Esophagus (tissue), 2 donors: Measurements from ENCODE around the gene SSTR5. TPM values are rescaled to one million over a fixed set of nuclear protein-coding genes. Genes with fewer than 3 reads are reported as not detected.

ENCODE experiments used
- H3K27ac ChIP-seq, 2 donors: one replicate each; pipeline ENCODE4 v1.5.1; 2013; ENCODE audit warnings: low read depth in 2 of 2, mild to moderate bottlenecking in 2 of 2, inconsistent platforms in 1 of 2, low read length in 1 of 2, moderate library complexity in 1 of 2
- H3K27me3 ChIP-seq, 2 donors: one replicate each; pipeline ENCODE4 v1.6.1; 2013; ENCODE audit warnings: low read length in 2 of 2, control low read depth in 1 of 2, mild to moderate bottlenecking in 1 of 2; ENCODE audit not compliant: insufficient read depth in 2 of 2, control insufficient read depth in 1 of 2
- H3K36me3 ChIP-seq, 2 donors: one replicate each; pipeline ENCODE4 v1.6.1; 2013; ENCODE audit warnings: low read length in 1 of 2; ENCODE audit not compliant: control insufficient read depth in 2 of 2, insufficient read depth in 2 of 2
- H3K4me1 ChIP-seq, 2 donors: one replicate each; pipeline ENCODE4 v1.6.1; 2013; ENCODE audit warnings: low read length in 1 of 2; ENCODE audit not compliant: control insufficient read depth in 2 of 2, insufficient read depth in 2 of 2
- H3K4me3 ChIP-seq, 2 donors: one replicate each; pipeline ENCODE4 v1.5.1; 2013; ENCODE audit warnings: low read length in 2 of 2, mild to moderate bottlenecking in 2 of 2, low read depth in 1 of 2, moderate library complexity in 1 of 2
- H3K9me3 ChIP-seq, 2 donors: one replicate each; pipeline ENCODE4 v1.6.1; 2013; ENCODE audit warnings: mild to moderate bottlenecking in 2 of 2, low read depth in 1 of 2, low read length in 1 of 2, moderate library complexity in 1 of 2; ENCODE audit not compliant: control insufficient read depth in 2 of 2, insufficient read depth in 1 of 2
- WGBS, 2 donors: extraction: QIAGEN DNeasy Blood & Tissue Kit; methylation state at CpG; one replicate each; pipeline ENCODE4 v1.1.7; 2013; 5-methylcytosine and 5-hydroxymethylcytosine counted together
- polyA plus RNA-seq, 2 donors: library from polyadenylated mRNA; stranded (reverse); fragments of 200-250 nt; gene quantifications; one replicate each; pipeline ENCODE4 v1.2.3, GENCODE V29; 2013
- donor health status: healthy with polysubstance abuse.
- donor health status: Bipolar disorder and iron deficiency.

SSTR5 gene
- polyA plus RNA-seq, 2 donors, result 0.05 TPM; not detected in 1

DNA sequence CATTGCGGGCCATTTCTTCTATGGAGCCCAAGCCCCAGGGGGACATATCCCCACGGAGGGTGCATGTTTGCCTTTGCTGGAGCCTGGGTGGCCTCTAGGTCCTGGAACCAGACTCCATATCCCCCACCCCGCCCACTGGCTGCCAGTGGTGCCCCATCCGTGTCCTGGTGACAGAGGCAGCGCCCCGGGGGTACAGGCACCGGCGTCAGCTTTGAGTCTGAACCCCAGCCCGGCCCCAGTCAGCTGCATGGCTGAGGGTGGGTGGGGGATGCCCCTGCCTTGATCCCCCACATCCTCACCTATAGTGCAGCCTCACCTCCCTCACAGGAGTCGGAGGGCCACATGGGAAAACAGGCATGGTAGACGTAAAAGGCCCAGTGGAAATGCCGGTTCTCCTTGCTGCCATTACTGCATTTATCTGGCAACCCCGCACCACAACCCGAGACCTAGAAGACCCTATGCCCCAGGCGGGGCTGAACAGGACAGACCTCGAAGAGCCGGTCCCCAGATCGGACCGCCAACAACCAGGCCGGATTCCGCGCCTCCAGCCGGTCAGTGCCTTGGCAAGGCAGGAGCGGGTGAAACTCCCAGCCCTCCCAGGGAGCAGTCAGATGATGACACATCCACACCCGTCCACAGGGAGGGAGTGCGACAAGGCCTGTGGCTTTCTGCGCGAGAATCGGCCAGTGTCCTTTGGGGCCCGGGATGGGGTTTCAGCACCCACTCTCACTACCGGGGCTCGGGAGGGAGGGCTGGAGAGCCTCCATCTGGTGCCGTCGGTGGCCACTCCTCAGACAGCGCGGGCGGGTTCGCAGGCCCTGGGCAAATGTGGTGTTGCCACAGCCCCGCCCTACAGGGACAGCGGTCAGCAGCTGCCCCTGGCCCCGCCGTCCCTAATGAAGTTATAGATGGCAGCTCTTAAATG lies 11.9 kb upstream of the SSTR5 start:
- Histone ChIP-seq H3K27ac (no peak overlapping the region), H3K36me3 (no peaks in the 10 kb centered on the region), H3K4me3 (no peak overlapping the region), H3K9me3 (peaks cover 0 to 3% of the 10 kb centered on the region in 2 donors), H3K4me1 (no peaks in the 10 kb centered on the region), H3K27me3 (peaks cover 0 to 2% of the 10 kb centered on the region in 2 donors)
- 72 to 75% methylated on average over 42 of the region's 42 CpGs for WGBS, 2 donors

GRCh38 chr16:1061769-1062505 lies 10.6 kb upstream of the SSTR5 start:
- WGBS, 2 donors, result 81 to 82% methylated on average over 42 to 43 of the region's 43 CpGs
- H3K4me3 ChIP-seq, result no peak overlapping the region
- H3K4me1 ChIP-seq, result no peaks in the 10 kb centered on the region
- peaks cover 0 to 5% of the 10 kb centered on the region in 2 donors for H3K27me3 ChIP-seq
- H3K9me3 ChIP-seq, result peaks cover 0 to 3% of the 10 kb centered on the region in 2 donors
- H3K27ac ChIP-seq, result no peak overlapping the region
- H3K36me3 ChIP-seq, result no peaks in the 10 kb centered on the region

DNA sequence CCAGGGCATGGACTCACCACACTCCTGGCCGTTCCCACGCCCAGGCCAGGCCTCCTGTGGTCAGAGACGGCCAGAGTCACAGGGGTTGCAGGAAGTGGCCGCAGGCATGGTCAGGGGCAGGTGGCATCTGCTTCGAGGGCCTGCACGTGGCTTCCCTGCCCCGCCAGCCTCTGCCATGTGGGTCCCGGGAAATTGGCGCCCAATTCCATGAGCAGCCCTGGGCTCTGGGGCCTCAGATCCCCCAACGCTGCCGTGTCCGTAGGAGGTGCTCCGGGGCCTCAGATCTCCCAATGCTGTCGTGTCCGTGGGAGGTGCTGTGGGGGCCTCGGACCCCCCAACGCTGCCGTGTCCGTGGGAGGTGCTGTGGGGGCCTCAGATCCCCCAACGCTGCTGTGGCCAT lies 9.7 kb upstream of the SSTR5 start:
- Histone ChIP-seq H3K36me3 (no peaks in the 10 kb centered on the region), H3K27me3 (peaks cover 0 to 5% of the 10 kb centered on the region in 2 donors), H3K27ac (no peak overlapping the region), H3K9me3 (peaks cover 0 to 3% of the 10 kb centered on the region in 2 donors), H3K4me1 (no peaks in the 10 kb centered on the region), H3K4me3 (no peak overlapping the region)
- 67% methylated on average over 20 of the region's 20 CpGs for WGBS, 2 donors

DNA sequence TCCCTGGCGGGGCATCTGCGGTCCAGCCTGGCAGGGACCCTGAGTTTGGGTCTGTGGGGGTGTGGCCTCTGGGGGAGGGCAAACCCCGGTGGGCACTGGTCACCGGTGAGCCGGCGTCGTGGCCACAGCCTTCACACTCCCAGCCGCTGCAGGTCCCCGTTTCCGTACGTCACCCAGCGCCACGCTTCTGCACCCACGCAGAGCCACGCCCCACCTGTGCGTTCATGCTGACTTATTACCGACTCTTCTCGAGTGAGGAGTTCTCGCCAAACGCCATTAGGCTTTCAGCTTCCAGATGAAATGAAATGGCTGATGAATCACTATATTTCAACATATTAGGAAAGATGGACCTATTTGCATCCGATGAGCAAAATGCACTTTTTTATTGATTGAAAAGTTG lies 8.8 kb upstream of the SSTR5 start:
- Histone ChIP-seq H3K4me3 (no peak overlapping the region), H3K36me3 (no peaks in the 10 kb centered on the region), H3K27ac (no peak overlapping the region), H3K9me3 (peaks cover 0 to 2% of the 10 kb centered on the region in 2 donors), H3K4me1 (no peaks in the 10 kb centered on the region), H3K27me3 (peaks cover 0 to 5% of the 10 kb centered on the region in 2 donors)
- 65 to 66% methylated on average over 21 of the region's 21 CpGs for WGBS, 2 donors

DNA sequence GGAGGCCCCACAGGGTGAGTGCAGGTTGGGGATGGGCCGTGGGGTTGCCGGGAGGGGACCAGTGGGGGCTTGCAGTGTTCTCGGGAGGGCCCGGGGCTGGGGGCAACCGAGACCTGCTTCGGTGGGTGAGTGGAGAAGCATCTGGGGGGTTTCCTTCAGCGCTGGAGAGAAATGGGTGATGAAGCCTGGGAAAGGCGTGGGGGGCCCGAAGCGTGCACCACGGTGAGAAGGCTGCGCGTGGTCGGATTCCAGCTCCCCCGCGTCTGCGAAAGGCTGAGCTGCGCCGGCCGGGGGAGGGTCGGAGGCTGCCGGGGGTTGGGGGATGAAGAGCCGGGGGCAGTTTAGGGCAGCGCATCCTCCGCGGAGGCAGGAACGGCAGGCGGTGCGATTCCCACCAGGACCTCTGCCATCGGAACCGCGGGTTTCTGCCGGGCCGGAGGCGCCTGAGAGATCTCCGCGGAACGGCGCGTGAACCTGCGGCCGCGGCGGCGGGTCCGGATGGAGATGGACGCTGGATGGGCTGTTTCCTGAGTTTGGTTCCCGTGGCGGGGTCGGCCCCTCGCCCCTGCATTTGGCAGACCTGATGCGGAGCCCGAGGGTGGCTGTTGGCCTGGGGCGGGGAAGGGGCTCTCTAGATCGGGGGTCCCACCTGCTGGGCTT lies 6.9 kb upstream of the SSTR5 start:
- no peaks in the 10 kb centered on the region for H3K4me1 ChIP-seq
- H3K27ac ChIP-seq, result no peak overlapping the region
- H3K36me3 ChIP-seq, result no peaks in the 10 kb centered on the region
- H3K4me3 ChIP-seq, result no peak overlapping the region
- H3K9me3 ChIP-seq, result peaks cover 0 to 2% of the 10 kb centered on the region in 2 donors
- peaks cover 0 to 5% of the 10 kb centered on the region in 2 donors for H3K27me3 ChIP-seq
- 27 to 31% methylated on average over 40 to 55 of the region's 55 CpGs for WGBS, 2 donors

GRCh38 chr16:1066584-1067172 lies 5.9 kb upstream of the SSTR5 start:
- peaks cover 0 to 8% of the 10 kb centered on the region in 2 donors for H3K27me3 ChIP-seq

GRCh38 chr16:1067629-1068028 lies 4.9 kb upstream of the SSTR5 start:
- whole genome bisulfite sequencing, 2 donors, result 58 to 66% methylated on average over 15 of the region's 15 CpGs
- Histone ChIP-seq H3K36me3 (no peaks in the 10 kb centered on the region), H3K9me3 (peaks cover 0 to 2% of the 10 kb centered on the region in 2 donors), H3K27ac (no peak overlapping the region), H3K4me1 (peaks cover 0 to 4% of the 10 kb centered on the region in 2 donors), H3K27me3 (peaks cover 0 to 11% of the 10 kb centered on the region in 2 donors), H3K4me3 (no peak overlapping the region)

More at GRCh38 chr16:1066584-1067172, 5.9 kb upstream of the SSTR5 start:
- H3K27ac ChIP-seq, result no peak overlapping the region
- no peak overlapping the region for H3K4me3 ChIP-seq
- H3K4me1 ChIP-seq, result no peaks in the 10 kb centered on the region
- peaks cover 0 to 2% of the 10 kb centered on the region in 2 donors for H3K9me3 ChIP-seq
- H3K36me3 ChIP-seq, result no peaks in the 10 kb centered on the region
- 44 to 56% methylated on average over 24 of the region's 24 CpGs for WGBS, 2 donors

DNA sequence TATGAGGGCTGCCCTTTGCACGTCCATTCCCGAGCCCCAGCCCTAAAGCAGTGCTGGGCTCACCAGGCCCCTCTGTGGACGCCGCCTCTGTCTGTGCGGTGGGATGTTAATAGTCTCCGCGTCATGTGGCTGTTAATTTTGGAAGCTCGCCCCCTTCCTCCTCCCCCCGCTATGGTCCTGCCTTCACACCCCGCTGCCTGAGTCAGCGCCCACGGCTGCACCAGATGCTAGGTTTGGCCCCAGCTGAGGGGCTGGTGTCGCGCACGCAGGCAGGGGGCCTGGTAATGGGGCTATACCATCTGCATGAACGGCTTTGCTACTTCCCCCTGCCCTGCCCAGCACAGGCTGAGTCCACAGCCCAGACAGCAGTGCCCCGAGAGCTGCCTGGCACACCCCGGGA lies 4.1 kb upstream of the SSTR5 start:
- no peak overlapping the region for H3K4me3 ChIP-seq
- 62 to 73% methylated on average over 18 of the region's 18 CpGs for WGBS, 2 donors
- no peak overlapping the region for H3K27ac ChIP-seq
- H3K36me3 ChIP-seq, result no peaks in the 10 kb centered on the region
- H3K9me3 ChIP-seq, result peaks cover 0 to 2% of the 10 kb centered on the region in 2 donors
- H3K4me1 ChIP-seq, result peaks cover 0 to 4% of the 10 kb centered on the region in 2 donors
- H3K27me3 ChIP-seq, result peaks cover 6 to 17% of the 10 kb centered on the region in 2 donors

DNA sequence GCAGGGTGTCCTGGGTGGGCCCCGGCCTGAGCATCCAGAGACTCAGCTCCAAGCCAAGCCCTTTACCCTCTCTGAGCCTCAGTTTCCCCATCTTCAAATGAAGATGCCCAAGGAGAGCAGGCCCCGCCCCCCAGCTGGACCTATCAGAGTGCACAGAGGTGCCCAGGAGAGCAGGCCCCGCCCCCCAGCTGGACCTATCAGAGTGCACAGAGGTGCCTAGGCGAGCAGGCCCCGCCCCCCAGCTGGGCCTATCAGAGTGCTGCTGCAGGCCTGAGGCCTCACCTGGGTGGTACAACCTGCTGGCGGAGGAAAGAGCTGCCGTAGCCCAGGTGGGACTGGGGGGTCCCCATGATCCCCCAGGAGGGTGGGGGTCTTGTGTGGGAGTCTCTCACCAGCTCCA lies 3.4 kb upstream of the SSTR5 start:
- H3K36me3 ChIP-seq, result no peaks in the 10 kb centered on the region

More for the DNA sequence above, 3.4 kb upstream of the SSTR5 start:
- 81 to 87% methylated on average over 7 of the region's 7 CpGs for WGBS, 2 donors
- H3K4me3 ChIP-seq, result no peak overlapping the region
- peaks cover 0 to 2% of the 10 kb centered on the region in 2 donors for H3K9me3 ChIP-seq
- no peak overlapping the region for H3K27ac ChIP-seq
- peaks cover 0 to 4% of the 10 kb centered on the region in 2 donors for H3K4me1 ChIP-seq
- H3K27me3 ChIP-seq, result peaks cover 12 to 23% of the 10 kb centered on the region in 2 donors
